ENCODE data around the gene UPK3A. TPM values are rescaled to one million over a fixed set of nuclear protein-coding genes. Genes with fewer than 3 reads are reported as not detected.
A peak's percentile ranks its signal among the peaks of the same experiment; 100 is the strongest.
"Not testable (repeated sequence)": the region's sequence is repeated elsewhere in the genome, so short reads cannot be mapped to it uniquely, and the experiment has no call there.

The UPK3A gene
- total RNA-seq, 1 experiment from 2014 or later = not detected

- DNase-seq (ENCODE audit: low spot score) = no peak
- in situ Hi-C loops (cut with HindIII; ENCODE audit: low sequenced_read_pairs) = no loop called here
Observed at GRCh38 chr22:45254388-45254787, 30.4 kb upstream of the UPK3A start.

- in situ Hi-C loops (cut with HindIII; ENCODE audit: low sequenced_read_pairs) = no loop called here
Observed at GRCh38 chr22:45254789-45255278, 29.9 kb upstream of the UPK3A start.

GRCh38 chr22:45257941-45258340, 26.8 kb upstream of the UPK3A start:
- DNase-seq (ENCODE audit: low spot score); in situ Hi-C loops (cut with HindIII; ENCODE audit: low sequenced_read_pairs): not testable (repeated sequence)

More at GRCh38 chr22:45254789-45255278, 29.9 kb upstream of the UPK3A start:
- no peak for DNase-seq (ENCODE audit: low spot score)

DNA sequence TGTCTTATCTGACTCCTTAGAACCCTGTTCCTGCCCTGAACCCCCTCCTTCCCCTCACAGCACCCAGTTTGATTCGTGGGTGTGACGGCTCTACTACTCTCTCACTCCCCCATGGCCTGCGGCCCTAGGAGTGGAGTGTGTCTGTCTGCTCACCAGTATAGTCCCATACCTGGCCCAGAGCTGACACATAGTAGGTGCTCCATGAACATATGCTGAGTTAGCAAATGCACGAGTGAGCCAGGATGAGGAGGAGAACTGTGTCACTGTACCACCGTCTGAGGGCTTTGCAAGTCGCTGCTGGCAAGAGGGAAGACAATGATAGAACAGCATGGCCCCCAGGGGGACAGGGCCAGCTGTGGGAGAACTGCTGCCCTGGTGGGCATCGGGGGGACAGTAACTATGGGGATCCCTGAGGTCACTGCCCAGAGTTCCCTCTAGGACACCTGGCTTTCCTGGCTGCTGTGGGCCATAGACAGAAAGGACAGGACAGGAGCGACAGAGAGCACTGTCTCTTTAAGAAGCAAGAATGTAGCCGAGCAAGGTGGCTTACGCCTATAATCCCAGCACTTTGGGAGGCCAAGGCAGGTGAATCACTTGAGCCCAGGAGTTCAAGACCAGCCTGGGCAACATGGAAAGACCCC, 24.9 kb upstream of the UPK3A start:
- DNase-seq (ENCODE audit: low spot score) = no peak
- in situ Hi-C loops (cut with HindIII; ENCODE audit: low sequenced_read_pairs) = no loop called here

- DNase-seq (ENCODE audit: low spot score); in situ Hi-C loops (cut with HindIII; ENCODE audit: low sequenced_read_pairs): not testable (repeated sequence)
Observed at GRCh38 chr22:45260395-45260759, 24.4 kb upstream of the UPK3A start.

- DNase-seq (ENCODE audit: low spot score) = no peak
- in situ Hi-C loops (cut with HindIII; ENCODE audit: low sequenced_read_pairs) = no loop called here
Observed at GRCh38 chr22:45261407-45262088, 23.2 kb upstream of the UPK3A start.

- no peak for DNase-seq (ENCODE audit: low spot score)
- in situ Hi-C loops (cut with HindIII; ENCODE audit: low sequenced_read_pairs) = no loop called here
Observed at GRCh38 chr22:45262195-45262930, 22.4 kb upstream of the UPK3A start.

DNA sequence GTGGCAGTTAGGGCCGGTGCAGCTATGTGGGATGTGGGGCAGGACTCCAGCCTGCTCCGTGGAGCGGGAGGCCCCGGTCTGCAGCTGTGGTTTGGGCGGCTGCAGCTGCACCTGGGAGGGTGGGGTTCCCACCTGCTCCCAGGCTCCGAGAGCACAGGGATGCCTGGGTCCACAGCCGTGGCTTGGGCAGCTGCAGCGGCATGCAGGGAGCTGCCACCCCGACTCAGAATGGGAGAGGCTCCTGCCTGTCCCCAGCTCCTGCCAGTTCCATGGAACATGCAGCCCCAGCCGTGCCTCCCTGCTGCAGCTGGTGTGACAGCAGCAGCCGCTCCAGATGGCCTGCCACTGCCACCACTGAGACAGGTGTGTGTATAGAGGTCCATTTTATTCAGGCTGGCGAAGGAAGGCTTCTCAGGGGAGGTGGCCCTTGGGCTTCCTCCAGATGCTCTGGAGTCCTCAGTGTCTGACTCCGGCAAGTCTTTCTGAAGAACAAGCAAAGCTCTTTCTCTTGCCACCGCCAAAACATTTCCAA, 21.8 kb upstream of the UPK3A start:
- in situ Hi-C loops (cut with HindIII; ENCODE audit: low sequenced_read_pairs) = no loop called here
- no peak for DNase-seq (ENCODE audit: low spot score)

- in situ Hi-C loops (cut with HindIII; ENCODE audit: low sequenced_read_pairs) = no loop called here
- DNase-seq (ENCODE audit: low spot score) = peak; percentile 46
Observed at GRCh38 chr22:45263463-45264269, 21.1 kb upstream of the UPK3A start.

DNA sequence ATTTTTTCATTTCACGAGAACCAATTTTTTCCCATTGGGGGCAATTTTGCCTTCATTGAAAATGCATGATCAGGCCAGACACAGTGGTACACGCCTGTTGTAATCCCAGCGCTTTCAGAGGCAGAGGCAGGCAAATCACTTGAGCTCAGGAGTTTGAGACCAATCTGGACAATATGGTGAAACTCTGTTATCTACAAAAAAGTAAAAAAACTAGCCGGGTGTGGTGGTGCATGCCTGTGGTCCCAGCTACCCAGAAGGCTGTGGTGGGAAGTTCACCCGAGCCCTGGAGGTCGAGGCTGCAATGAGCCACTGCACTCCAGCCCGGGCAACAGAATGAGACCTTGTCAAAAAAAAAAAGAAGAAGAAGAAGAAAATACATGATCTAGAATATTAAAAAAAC, 19.2 kb upstream of the UPK3A start:
- in situ Hi-C loops (cut with HindIII; ENCODE audit: low sequenced_read_pairs) = no loop called here
- DNase-seq (ENCODE audit: low spot score) = no peak

GRCh38 chr22:45268167-45268957, 16.4 kb upstream of the UPK3A start:
- in situ Hi-C loops (cut with HindIII; ENCODE audit: low sequenced_read_pairs) = no loop called here

DNA sequence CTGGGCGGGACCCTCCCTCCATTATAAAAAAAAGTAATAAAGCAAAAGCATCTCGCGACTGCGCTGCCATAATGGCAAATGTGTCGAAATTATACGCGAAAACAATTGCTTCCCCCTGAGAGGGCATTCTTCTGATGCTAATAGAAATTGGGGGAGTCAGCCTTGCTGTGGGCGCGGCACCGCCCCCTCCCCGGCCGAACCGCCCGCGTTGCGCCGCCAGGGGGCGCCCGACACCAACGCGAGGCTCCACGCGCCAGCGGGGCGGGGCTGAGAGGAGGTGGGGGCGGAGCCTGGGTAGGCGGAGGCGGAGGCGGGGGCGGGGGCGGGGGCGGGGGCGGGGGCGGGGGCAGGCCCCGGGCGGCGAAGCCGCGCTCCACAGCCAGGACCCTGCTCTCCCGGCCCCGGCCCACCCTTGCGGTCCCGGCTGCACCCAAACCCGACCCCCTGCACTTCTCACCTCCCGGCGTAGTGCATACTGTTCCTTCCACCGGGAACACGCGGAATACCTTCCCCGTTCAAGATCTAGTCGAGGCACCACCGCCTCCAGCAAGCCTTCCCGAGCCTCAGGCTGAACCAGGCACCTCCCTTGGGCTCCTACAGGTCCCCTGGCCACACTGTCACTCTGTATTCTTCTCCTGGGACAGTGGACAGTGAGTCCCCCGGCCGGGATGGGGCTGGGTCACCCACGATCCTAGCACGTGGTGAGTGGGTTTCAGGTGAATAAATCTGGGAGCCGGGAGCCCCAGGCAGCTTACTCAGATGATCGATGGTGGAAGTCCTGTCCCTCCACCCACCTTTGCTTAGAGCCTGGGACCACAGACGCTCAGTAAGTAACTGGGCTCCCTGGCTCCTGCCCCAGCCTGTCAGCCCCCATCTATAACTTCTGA, 15.5 kb upstream of the UPK3A start:
- in situ Hi-C loops (cut with HindIII; ENCODE audit: low sequenced_read_pairs) = no loop called here

More at GRCh38 chr22:45268167-45268957, 16.4 kb upstream of the UPK3A start:
- peak; percentile 37 for DNase-seq (ENCODE audit: low spot score)

GRCh38 chr22:45270095-45271020, 14.4 kb upstream of the UPK3A start:
- in situ Hi-C loops (cut with HindIII; ENCODE audit: low sequenced_read_pairs) = loop anchor here (10.0 kb wide), 2 partner anchors 164 to 476 kb away; no protein-coding TSS in a partner anchor
- no peak for DNase-seq (ENCODE audit: low spot score)

More for the DNA sequence above, 15.5 kb upstream of the UPK3A start:
- DNase-seq (ENCODE audit: low spot score) = peak; percentile 70

GRCh38 chr22:45271667-45272201, 13.0 kb upstream of the UPK3A start:
- in situ Hi-C loops (cut with HindIII; ENCODE audit: low sequenced_read_pairs) = loop anchor here (10.0 kb wide), 2 partner anchors 163 to 477 kb away; no protein-coding TSS in a partner anchor
- DNase-seq (ENCODE audit: low spot score) = peak; percentile 15

DNA sequence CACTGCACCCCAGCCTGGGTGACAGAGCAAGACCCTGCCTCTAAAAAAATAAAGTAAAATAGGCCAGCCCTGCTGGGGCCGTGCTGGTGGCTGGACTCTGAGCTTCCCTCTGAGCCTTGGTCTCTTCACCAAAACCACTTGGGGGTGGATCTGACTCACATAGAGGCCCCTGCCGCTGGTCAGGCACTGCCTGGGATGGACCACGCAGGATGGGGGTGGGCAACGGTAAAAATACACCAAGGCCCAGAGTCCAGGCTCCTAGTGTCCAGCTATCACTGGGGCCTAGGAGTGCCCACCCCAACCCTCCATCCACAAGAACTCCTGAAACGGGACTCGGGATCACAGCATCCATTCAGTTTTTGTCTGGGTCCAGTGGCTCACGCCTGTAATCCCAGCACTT, 12.3 kb upstream of the UPK3A start:
- in situ Hi-C loops (cut with HindIII; ENCODE audit: low sequenced_read_pairs) = loop anchor here (10.0 kb wide), 2 partner anchors 162 to 478 kb away; no protein-coding TSS in a partner anchor
- no peak for DNase-seq (ENCODE audit: low spot score)

All from G401 (cell line).